ENCODE measurements around the gene TENM3.

Gene TENM3

GRCh38 chr4:182252220-182252619, 9.0 kb downstream of the TENM3 start:
- no peak for DNase-seq (ENCODE audit: low read depth in 2 of 2, low spot score in 1 of 2)

DNA sequence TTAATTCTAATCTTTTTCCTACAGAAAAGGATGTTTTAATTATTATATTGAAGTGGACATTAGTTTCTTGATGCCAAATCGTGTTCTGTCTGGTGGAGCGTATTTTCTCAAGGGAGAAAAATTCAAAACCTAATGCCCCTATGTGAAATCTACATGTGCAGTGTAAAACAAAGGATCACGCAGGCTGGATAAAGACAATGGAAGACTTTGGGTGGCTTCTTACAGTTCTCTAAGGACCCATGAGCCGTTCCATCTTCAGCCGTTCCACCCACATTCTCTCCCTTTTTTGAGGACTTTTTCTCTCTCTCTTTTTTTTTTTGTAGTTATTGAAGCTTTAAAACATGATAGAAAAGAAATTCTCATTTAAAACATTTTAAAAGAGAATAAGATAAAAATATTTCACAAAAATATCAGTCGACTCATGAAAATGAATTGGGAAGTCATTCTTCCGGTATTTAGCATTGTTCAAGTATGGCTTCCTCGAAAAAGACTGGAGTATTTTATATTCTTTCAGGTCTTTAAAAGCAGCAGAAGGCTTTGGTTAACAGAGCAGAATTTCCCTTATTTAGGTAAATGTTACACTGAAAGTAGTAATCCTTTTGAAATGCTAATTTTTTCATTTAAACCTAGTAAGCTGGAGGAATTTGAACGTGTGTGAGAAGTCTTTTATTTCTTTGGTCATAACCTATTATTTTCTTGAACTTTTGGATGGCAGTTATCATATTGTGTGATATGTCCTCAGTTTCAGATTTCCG, 11.0 kb downstream of the TENM3 start:
- DNase-seq (ENCODE audit: low read depth in 2 of 2, low spot score in 1 of 2) = no peak

- no peak for DNase-seq (ENCODE audit: low read depth in 2 of 2, low spot score in 1 of 2)
These were observed 12.4 kb downstream of the TENM3 start for GRCh38 chr4:182255441-182256190.

DNA sequence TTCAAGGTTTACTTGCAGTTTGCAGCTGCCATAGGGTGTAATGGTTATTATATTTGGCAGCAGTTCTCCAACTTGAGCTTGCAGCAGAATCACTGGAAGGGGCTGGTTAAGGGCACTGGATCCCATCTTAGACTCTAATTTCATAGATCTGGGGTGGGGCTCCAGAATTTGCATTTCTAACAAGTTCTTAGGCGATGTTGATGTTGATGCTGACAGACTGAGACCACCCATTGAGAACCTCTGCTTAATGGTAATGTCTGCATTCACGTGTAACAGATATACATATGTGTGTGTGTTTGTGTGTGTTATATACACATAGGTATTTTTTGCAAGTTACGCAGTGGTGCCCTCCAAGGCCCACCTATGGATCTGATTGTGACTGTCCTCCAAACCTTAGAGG, 13.8 kb downstream of the TENM3 start:
- DNase-seq (ENCODE audit: low read depth in 2 of 2, low spot score in 1 of 2) = no peak

- DNase-seq (ENCODE audit: low read depth in 2 of 2, low spot score in 1 of 2) = no peak
These were observed 14.3 kb downstream of the TENM3 start for GRCh38 chr4:182257503-182257902.

DNA sequence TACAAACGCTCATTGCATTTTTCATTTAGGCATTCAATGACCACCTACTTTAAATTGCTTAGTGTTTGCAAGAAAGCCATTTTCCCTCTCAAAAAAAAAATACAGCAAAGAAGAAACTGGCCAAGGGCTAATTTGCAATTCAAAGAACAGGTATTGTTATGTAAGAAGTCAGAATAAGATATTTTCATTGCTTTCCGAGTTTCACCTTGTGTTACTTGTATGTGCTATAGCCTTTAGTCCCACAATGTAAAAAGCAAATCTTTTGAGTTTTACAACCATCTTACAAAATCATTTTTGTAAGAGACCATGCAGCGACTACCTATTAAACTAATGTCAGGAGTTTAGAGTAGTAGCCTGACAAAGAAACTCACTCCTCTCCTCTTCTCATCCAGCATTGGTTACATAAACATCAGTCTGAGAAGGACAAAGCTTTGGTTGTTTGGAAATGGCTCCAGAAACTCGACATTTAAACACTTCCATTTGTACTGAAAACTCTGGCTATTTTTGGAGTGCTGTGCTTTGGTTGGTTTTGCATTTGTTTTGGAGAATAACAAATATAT, 15.3 kb downstream of the TENM3 start:
- DNase-seq (ENCODE audit: low read depth in 2 of 2, low spot score in 1 of 2) = no peak

DNA sequence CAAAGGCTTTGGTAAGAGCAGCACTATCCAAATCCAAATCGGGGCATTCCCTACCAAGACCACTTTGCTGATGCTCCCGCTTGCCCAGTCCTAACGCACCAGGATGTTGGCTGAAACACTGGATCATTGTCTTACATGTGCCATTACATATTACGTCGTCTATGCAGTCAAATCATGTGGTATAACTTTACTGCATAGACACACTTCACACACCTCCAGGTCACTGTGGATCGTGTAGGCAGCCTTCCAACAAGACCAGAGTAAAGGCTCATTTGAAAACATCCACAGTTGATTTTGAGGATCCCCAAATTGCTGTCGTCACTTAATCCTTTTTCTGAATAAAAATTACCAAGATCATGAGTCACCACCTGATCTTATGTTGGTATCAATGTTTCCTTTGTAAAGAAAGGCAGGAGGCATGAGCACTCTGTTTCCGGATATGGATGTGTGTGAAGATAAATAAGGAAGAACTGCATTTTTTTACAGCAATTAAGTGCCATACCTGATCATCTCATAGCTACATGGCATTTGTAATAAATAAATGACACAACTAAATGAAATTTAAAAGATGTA, 18.5 kb downstream of the TENM3 start:
- no peak for DNase-seq (ENCODE audit: low read depth in 2 of 2, low spot score in 1 of 2)

- DNase-seq (ENCODE audit: low read depth in 2 of 2, low spot score in 1 of 2) = no peak
These were observed 20.4 kb downstream of the TENM3 start for GRCh38 chr4:182263562-182263961.

GRCh38 chr4:182264139-182264752, 21.0 kb downstream of the TENM3 start:
- DNase-seq (ENCODE audit: low read depth in 2 of 2, low spot score in 1 of 2) = no peak

- no peak for DNase-seq (ENCODE audit: low read depth in 2 of 2, low spot score in 1 of 2)
These were observed 22.7 kb downstream of the TENM3 start for GRCh38 chr4:182265881-182266280.

DNA sequence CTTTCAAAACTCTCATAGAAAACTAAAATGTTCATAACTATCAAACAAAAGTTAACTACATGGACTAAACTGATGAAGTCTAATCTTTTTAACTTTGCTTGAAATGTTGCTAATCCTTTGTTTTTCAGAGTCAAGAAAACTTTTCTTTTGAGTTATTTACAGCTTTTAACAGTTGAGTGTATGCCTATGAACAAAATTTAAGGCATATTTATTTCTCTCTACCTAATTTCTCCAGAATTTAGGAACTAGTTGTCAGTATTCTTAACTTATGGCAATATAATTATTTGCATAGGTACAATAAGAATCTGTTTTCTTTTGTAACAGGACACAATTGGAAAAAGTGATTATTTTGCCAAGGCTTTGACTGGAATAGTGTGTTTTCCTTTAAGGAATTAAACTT, 23.8 kb downstream of the TENM3 start:
- DNase-seq (ENCODE audit: low read depth in 2 of 2, low spot score in 1 of 2) = no peak

GRCh38 chr4:182268966-182269365, 25.8 kb downstream of the TENM3 start:
- DNase-seq (ENCODE audit: low read depth in 2 of 2, low spot score in 1 of 2) = no peak

GRCh38 chr4:182271731-182272130, 28.5 kb downstream of the TENM3 start:
- no peak for DNase-seq (ENCODE audit: low read depth in 2 of 2, low spot score in 1 of 2)

DNA sequence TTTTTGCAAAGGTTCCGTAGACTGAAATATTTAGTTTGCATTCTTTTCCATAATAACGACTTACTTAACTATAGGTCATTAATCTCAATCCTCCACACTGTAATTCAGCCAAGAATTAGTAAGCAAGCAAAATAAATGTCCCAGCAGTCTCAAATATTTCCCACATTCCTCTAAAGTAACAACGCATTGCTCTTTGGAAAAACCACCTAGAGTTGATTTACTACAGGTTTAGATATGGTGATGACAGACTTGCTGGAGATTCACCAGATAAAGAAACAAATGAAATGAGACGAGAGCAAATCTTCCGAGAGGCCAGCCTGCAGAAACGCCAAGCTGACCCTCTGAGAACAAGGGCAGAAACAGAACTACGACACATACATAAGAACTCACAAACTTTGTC, 28.9 kb downstream of the TENM3 start:
- no peak for DNase-seq (ENCODE audit: low read depth in 2 of 2, low spot score in 1 of 2)

GRCh38 chr4:182273191-182273935, 30.2 kb downstream of the TENM3 start:
- no peak for DNase-seq (ENCODE audit: low read depth in 2 of 2, low spot score in 1 of 2)

DNA sequence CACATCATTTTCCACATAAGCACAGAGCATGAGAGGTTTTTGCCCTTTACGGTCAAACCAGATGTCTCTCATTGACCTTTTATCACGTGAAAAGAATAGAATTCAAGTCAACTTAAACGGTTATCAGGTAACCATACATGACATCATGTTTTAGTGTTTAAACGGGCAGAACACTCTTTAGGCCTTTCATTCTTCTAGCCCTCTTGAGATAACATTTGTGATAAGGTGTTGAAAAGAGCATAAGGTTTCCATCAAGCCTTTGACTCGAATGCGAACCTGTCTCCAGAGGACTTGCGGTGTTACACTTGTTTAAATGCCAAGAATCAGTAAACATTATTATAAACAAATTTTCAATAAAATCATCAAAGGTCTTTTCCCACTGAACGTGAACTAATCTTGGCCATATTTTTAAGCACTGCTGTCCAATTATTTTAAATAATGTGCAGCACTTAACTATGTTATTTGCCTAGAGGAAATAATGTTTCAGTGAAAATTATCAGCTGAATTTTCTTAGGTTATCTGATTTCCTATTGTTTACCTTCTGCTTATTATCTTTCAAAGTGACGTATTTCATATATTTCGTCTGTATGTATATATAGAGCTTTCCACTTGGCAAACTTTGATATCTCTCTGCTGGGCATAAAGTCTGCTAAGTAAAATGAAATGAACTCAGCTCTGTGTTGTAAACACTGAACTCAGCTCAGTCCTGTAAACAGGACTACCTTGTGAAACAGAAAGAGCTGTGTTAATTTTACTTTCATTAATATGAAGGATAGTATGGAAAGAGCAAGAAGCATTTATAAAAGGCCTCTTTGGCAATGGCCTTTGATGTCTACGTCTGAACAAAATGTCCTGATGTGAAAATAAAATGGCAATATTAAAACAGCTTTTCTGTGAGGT, 33.3 kb downstream of the TENM3 start:
- no peak for DNase-seq (ENCODE audit: low read depth in 2 of 2, low spot score in 1 of 2)

DNA sequence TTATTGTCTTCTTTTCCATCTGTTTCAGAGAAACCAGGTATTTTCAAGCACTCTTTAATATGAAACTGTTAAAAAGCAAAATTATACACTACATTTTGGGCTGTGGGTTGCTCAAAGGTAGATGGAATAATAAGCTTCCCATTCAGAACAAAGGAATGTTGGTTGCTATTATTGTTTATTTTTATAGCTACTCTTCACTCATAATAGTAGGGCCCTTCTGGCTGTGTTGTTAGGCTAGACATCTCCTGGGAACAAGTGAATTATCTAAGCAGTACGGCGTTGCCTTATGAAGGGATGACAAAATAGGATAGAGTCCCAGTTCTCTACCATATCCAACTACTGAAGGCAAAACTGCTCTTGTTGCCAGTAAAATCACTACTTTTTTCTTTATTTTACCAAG, 34.2 kb downstream of the TENM3 start:
- no peak for DNase-seq (ENCODE audit: low read depth in 2 of 2, low spot score in 1 of 2)

GRCh38 chr4:182278729-182279128, 35.5 kb downstream of the TENM3 start:
- no peak for DNase-seq (ENCODE audit: low read depth in 2 of 2, low spot score in 1 of 2)

GRCh38 chr4:182280436-182281111, 37.4 kb downstream of the TENM3 start:
- no peak for DNase-seq (ENCODE audit: low read depth in 2 of 2, low spot score in 1 of 2)
